Esophagus muscularis mucosa (tissue), 4 donors: ENCODE data around the gene KCNQ1. TPM values are rescaled to one million over a fixed set of nuclear protein-coding genes. Genes with fewer than 3 reads are reported as not detected.

ENCODE experiments used
- DNase-seq: peaks from one replicate; pipeline ENCODE4 v3.0.0-alpha.2; 2017; ENCODE audit errors: extremely low spot score
- H3K27ac ChIP-seq, 4 donors: fragments of 200-600 bp; sonication (generic); replicated peaks in 1 of 4; 1 replicate in 3 of 4; 2 replicates in 1 of 4; pipeline ENCODE4 v1.5.1; 2016 to 2019; ENCODE audit warnings: mild to moderate bottlenecking in 1 of 4
- H3K27me3 ChIP-seq, 4 donors: fragments of 200-600 bp; sonication (generic); one replicate each; pipeline versions ENCODE4 v1.5.1 to v1.6.0; 2016 to 2019
- H3K36me3 ChIP-seq, 4 donors: fragments of 200-600 bp; sonication (generic); one replicate each; pipeline ENCODE4 v1.5.1; 2016 to 2019
- H3K4me1 ChIP-seq, 4 donors: fragments of 200-600 bp; sonication (generic); one replicate each; pipeline ENCODE4 v1.5.1; 2016 to 2019
- H3K4me3 ChIP-seq, 4 donors: fragments of 200-600 bp; sonication (generic); 1 replicate in 2 of 4; 2 replicates in 2 of 4; pipeline ENCODE4 v1.5.1; 2016 to 2019; ENCODE audit warnings: mild to moderate bottlenecking in 4 of 4, moderate library complexity in 1 of 4
- H3K9me3 ChIP-seq, 4 donors: fragments of 200-600 bp; sonication (generic); 1 replicate in 3 of 4; 2 replicates in 1 of 4; pipeline ENCODE4 v1.5.1; 2016 to 2019
- CTCF ChIP-seq, 3 experiments: fragments of 200-600 bp in 2 of 3; fragments of 450-650 bp in 1 of 3; sonication (generic) in 2 of 3; IDR thresholded peaks; one replicate each; pipeline ENCODE4 v1.5.1; 2017 to 2019; ENCODE audit warnings: antibody characterized with exemption in 3 of 3, mild to moderate bottlenecking in 2 of 3, moderate library complexity in 1 of 3
- EP300 ChIP-seq: sonication (generic); formaldehyde crosslinking; IDR thresholded peaks from one replicate; pipeline ENCODE4 v1.6.1; 2017; ENCODE audit warnings: antibody characterized with exemption
- POLR2A ChIP-seq: fragments of 450-650 bp; IDR thresholded peaks from one replicate; pipeline ENCODE4 v1.6.1; 2017; ENCODE audit warnings: antibody characterized with exemption, moderate library complexity, mild to moderate bottlenecking, low read depth
- POLR2AphosphoS5 ChIP-seq, 2 donors: sonication (generic); formaldehyde crosslinking; IDR thresholded peaks; one replicate each; pipeline ENCODE4 v1.6.1; 2017; ENCODE audit warnings: antibody characterized with exemption in 2 of 2
- WGBS: methylation state at CpG from one replicate; pipeline ENCODE4 v1.1.5; 2018; 5-methylcytosine and 5-hydroxymethylcytosine counted together
- intact Hi-C: fragments of 100-400 bp; cut with DNase I; formaldehyde crosslinking; loops from one replicate; pipeline ENCODE4 v1.15.1; 2023
- total RNA-seq, 4 donors: library from RNA; depleted of rRNA; stranded (reverse); fragments of >200 nt; gene quantifications; one replicate each; pipeline versions ENCODE4 v1.1.0 to v1.2.1, GENCODE V29; 2016

KCNQ1 gene
- total RNA-seq, 4 donors from 2014 or later = 2.1 to 5.9 (median 4.3) TPM

GRCh38 chr11:2752204-2752770, 307.5 kb downstream of the KCNQ1 start:
- Histone ChIP-seq H3K9me3 (peaks cover 0 to 3% (median 0%) of the 10 kb centered on the region in 4 donors), H3K27me3 (no peaks in the 10 kb centered on the region), H3K4me1 (peaks cover 0 to 7% (median 0%) of the 10 kb centered on the region in 4 donors), H3K27ac (no peak overlapping the region), H3K36me3 (no peaks in the 10 kb centered on the region), H3K4me3 (no peak overlapping the region)
- intact Hi-C loops = no loop called here
- WGBS = 86% methylated on average over 12 of the region's 12 CpGs
- no peak for TF ChIP-seq EP300
- no peak for TF ChIP-seq CTCF (IDR thresholded peaks at IDR 0.05)
- TF ChIP-seq POLR2A = no peak
- no peak for TF ChIP-seq POLR2AphosphoS5 (IDR thresholded peaks at IDR 0.05)
- DNase-seq = no peak

- TF ChIP-seq EP300 (no peak), POLR2AphosphoS5 (IDR thresholded peaks at IDR 0.05) (no peak), CTCF (IDR thresholded peaks at IDR 0.05) (no peak)
- DNase-seq = no peak
- peaks cover 0 to 3% (median 0%) of the 10 kb centered on the region in 4 donors for H3K9me3 ChIP-seq
- intact Hi-C loops = no loop called here
- H3K4me1 ChIP-seq = peaks cover 0 to 7% (median 0%) of the 10 kb centered on the region in 4 donors
- WGBS = 81% methylated on average over 11 of the region's 12 CpGs
- H3K4me3 ChIP-seq = no peak overlapping the region
- no peak overlapping the region for H3K27ac ChIP-seq
- H3K27me3 ChIP-seq = no peaks in the 10 kb centered on the region
- no peaks in the 10 kb centered on the region for H3K36me3 ChIP-seq
Measured at GRCh38 chr11:2752923-2753322, 308.1 kb downstream of the KCNQ1 start.

GRCh38 chr11:2754008-2754407, 309.2 kb downstream of the KCNQ1 start:
- intact Hi-C loops = no loop called here
- Histone ChIP-seq H3K9me3 (peaks cover 0 to 3% (median 0%) of the 10 kb centered on the region in 4 donors), H3K4me1 (peaks cover 0 to 7% (median 0%) of the 10 kb centered on the region in 4 donors), H3K36me3 (no peaks in the 10 kb centered on the region), H3K27ac (no peak overlapping the region), H3K27me3 (no peaks in the 10 kb centered on the region), H3K4me3 (no peak overlapping the region)
- WGBS = 98% methylated on average over 2 of the region's 2 CpGs
- TF ChIP-seq POLR2AphosphoS5 (IDR thresholded peaks at IDR 0.05) = no peak
- no peak for DNase-seq

DNA sequence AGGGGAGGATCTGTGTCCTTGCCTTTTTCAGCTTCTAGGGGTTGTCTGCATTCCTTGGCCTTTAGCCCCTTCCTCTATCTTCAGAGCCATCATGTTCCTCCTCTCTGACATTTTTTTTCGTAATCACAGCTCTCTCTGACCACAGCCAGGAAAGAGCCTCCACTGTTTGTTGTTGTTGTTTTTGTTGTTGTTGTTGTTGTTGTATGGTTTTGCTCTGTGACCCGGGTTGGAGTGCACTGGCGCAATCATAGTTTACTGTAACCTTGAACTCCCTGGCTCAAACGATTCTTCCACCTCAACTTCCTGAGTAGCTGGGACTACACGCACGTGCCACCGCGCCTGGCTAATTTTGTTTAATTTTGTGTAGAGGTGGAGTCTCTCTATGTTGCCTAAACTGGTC, 310.3 kb downstream of the KCNQ1 start:
- Histone ChIP-seq H3K36me3 (no peaks in the 10 kb centered on the region), H3K4me3 (no peak overlapping the region), H3K4me1 (peaks cover 0 to 7% (median 0%) of the 10 kb centered on the region in 4 donors), H3K27me3 (no peaks in the 10 kb centered on the region), H3K27ac (no peak overlapping the region), H3K9me3 (peaks cover 0 to 3% (median 0%) of the 10 kb centered on the region in 4 donors)
- TF ChIP-seq CTCF (IDR thresholded peaks at IDR 0.05) (no peak), EP300 (no peak), POLR2A (no peak), POLR2AphosphoS5 (IDR thresholded peaks at IDR 0.05) (no peak)
- 85% methylated on average over 8 of the region's 8 CpGs for WGBS
- intact Hi-C loops = no loop called here
- DNase-seq = no peak

DNA sequence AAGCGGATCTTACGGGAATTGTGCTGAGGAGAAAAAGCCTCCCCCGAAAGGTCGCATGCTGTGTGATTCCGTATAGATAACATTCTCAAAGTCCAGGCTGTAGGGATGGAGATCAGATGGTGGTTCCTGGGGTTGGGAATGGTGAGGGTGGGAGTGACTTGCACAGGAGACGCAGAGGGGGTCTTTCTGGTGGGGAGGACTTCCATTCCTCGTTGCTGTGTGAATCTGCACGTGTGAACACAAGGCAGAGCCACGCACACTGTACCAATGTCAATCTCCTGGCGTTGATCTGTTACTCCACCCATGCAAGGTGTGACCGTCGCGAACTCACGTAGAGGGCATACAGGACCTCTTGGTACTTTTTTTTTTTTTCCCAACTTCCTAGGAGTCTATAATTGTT, 313.9 kb downstream of the KCNQ1 start:
- DNase-seq = no peak
- H3K27me3 ChIP-seq = no peaks in the 10 kb centered on the region
- H3K4me1 ChIP-seq = no peaks in the 10 kb centered on the region
- intact Hi-C loops = no loop called here
- H3K36me3 ChIP-seq = no peaks in the 10 kb centered on the region
- peaks cover 0 to 3% (median 0%) of the 10 kb centered on the region in 4 donors for H3K9me3 ChIP-seq
- TF ChIP-seq POLR2A (no peak), CTCF (IDR thresholded peaks at IDR 0.05) (no peak), POLR2AphosphoS5 (IDR thresholded peaks at IDR 0.05) (no peak), EP300 (no peak)
- H3K27ac ChIP-seq = no peak overlapping the region
- H3K4me3 ChIP-seq = no peak overlapping the region
- WGBS = 94% methylated on average over 14 of the region's 14 CpGs
